SKM-1 (cell line): ENCODE results near the gene SUSD4.

Experiments
- DNase-seq: peaks from one replicate; lab custom pipeline; 2025; ENCODE audit not compliant: unreplicated experiment; lab: John Stamatoyannopoulos, UW

Gene SUSD4

DNA sequence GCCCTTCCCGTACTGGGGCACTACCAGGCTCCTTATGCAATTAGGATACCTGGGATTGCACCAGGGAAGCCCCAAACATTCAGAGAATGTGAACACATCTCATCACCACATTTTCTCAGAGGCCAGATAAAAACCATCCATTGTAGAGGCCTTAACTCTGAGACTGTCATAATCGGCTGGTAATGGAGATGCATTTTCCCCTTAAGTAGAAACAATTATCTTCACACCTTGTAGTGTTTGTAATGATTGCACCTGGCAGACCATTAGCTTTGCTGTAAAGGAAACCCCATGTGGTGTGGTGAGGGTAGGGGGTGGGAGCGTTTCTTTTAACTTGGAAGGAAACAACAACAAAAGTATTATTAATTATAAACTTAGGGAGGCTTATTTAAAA lies 131.0 kb downstream of the SUSD4 start:
- DNase-seq: no peak

DNA sequence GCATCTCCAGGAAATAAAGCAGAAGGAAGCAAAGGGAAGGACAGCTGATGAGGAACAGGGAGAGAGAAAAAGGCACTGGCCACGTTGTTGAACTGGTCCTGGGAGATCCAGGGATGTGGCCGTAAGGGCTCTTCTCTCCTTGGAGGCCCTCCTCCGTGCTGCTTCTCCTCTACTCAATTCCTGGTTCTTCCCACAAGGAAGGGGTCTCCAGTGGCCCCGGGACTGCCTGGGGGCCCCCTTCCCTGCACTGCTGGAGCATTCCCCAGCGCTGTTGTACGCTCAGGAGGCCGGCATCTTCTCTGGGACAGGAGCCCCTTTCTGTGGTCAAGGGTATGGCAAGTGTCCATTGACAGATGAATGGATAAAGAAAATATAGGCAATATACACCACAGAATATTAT lies 132.4 kb downstream of the SUSD4 start:
- DNase-seq: no peak

DNA sequence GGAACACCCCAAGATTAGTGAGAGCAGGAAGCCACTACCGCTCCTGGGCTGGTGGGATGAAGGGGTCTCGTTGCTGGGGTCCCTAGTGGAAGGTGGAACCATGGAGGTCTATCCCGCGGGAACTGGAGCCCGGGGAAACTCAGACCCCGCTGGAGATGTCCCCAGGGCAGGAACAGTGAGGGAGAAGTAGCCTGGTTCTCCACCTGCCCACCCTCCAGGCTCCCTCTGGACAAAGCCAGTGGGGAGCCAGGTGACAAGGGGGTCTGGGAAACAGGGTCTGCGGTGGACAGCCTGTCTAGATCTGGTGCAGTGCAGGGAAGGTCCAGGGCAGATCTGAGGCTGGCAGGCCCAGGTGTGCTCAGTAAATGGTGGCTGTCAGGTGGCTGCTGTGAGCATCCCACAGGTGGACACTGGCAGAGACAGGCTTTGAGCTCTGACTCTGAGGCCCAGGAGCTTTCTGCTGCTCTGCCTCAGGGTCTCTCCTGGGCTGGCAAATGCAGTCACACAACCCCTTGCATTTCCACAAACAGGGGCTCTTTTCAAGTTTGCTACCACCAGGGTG lies 132.9 kb downstream of the SUSD4 start:
- no peak for DNase-seq

DNA sequence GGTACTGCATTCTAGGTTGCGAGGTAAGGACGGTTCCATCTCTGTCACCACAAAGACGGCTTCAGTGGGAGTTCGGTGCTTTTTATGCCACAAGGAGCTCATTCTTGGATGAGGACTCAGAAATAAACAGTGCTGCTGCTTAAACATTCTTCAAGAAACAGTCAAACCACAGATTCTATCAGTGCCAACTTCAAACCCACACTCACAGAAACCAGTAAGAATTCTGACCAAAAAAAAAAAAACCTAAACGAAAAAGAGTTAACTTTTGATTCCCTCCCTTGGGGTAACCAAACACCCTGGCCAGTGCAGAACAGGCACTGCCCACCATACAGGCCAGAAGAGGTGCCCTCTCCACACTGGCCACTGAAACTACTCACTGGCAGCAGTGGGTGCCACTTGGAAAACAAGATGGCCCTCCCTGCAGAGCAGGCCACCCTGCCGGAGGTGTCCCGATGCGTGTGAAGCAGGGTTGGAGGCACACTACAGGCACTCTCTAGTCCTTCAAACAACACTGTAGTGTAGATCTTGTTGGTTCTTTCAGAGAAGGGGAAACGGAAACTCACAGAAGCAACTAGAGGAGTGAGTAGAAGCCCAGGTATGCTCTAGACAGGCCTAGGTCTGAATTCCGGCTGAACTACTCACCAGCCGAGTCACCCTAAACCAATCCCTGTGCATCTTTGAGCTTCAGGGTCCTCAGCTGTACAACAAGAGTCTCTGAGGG lies 133.7 kb downstream of the SUSD4 start:
- no peak for DNase-seq

DNA sequence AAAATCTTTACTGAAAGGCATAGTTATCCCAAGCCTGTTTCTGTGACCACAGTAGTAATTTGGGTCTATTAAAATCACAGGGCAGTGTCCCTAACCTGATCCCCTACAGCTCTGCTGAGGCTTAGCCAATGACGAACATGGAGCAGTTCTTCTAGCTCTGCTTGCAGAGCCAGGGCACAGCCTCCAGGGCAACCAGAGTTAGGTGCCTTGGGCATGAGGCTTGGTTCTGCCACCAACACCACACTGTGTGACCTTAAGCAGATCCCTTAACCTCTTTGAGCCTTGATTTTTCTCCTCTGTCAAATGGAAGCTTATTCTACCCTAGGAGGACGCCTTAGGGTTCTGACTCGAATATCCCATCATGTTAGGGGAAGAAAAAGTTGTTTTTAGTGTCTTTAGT lies 134.2 kb downstream of the SUSD4 start:
- DNase-seq: no peak

DNA sequence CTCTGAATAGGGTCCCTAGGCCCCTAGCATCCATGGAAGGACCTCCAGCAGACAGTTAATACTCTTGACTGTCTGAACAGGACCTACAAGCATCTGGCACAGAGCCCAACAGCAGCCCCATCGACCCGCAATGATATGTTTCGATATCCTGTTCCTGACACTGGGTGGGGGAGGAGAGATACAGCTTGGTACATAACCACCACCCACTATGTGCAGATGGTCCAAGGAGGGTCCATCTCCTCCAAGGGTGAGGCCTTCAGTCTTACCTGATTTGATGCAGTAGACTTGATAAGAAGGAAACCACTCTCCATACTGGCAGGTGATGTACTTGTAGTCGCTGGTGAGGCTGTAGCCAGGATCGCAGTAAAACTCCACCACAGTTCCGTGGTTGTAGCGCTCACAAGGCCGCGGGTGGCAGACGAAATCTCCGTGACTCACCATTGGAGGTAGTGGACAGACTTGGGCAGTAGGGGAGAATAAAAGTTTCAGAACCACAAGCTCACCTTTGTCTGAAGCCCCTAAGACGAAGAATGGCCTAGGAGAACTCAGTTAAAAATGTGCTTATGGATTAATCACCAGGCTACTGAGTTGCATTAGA lies 134.9 kb downstream of the SUSD4 start:
- no peak for DNase-seq

DNA sequence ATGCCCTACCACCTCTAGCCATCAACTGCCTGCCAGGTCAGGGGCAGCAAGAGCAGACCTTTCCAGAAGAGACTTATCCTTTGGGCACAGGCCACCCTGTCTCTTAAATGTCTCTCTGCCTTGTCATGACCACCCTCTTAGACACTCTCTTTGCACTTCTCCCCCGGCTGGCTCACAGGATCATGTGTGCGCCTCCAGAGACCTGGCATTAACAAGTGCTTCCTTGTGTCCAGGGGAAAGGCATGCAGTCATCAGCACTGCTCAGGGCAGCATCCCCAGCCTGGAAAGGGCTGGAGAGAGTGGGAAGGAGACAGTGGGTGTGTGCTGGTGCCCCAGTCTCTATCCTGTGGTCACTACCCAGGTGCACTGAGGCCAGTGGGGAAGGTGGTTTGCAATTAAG lies 135.8 kb downstream of the SUSD4 start:
- DNase-seq: no peak

DNA sequence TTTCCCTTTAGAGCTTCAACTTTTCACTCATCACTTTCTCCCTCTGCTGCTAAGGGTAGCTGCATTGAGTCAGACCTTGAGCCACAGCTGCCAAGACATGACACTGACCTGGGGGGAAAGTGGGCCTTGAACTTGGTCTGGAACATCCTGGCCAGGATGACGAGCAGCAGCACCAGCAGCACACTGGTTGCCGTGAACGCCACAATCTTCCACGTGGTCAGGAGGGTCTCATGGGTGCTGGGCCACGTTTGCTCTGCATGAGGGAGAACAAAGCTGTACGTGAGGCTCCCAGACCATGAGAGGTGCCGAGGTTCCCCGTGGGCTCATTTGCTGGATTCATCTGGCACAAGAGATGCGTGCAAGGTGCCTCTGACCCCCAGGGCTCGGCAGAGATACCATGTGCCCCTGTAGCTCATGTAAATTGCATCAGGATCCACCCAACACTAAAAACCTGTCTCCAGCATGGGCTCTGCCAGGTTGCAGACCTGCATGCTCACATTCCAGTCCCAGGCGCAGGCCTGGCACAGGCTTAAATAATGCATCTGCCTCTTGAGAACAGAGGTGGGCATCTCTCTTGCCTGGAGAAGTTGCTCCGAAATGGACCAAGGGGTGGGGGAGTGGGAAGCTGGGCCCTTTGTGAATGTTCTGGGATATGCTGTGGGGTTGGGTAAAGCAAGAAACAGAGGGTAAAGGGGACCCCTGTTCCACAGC lies 136.3 kb downstream of the SUSD4 start:
- no peak for DNase-seq

DNA sequence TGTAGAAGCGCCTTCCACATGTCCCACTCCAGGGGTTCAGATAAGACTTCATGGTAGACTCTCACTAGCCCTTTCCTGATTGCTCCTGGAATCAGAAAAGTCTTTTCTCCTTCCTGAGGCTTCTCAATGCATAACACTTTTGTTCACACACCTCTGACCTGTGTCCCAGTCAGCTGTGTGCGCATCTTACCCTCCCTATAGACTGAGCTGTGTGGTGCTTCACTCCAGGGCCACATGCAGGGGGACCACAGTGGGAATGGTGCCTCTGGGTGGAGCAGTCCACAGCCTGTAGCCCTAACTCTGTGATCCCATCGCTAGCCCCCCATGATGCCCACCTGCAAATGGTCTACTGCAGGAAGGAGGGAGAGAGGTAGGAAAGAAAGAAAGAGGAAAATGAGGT lies 136.9 kb downstream of the SUSD4 start:
- no peak for DNase-seq

DNA sequence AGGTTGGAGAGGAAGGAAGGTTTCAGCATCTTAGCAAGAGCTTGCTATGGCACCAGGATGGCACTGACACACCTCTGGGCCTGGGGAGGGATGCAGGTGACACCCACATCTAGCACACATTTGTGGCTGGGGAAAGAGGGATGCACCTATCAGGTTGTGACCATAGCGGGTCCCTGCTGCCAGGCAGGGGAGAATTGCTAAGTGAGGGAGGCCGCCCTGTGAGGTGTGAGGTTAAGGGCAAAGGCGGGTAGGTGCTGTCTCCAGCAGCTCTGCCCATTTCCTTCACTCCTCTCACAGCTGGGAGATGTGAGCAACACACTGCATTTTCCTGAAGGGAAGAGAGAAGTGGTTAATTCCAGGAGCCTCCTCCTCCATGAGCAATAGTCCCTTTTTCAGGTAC lies 137.7 kb downstream of the SUSD4 start:
- no peak for DNase-seq

DNA sequence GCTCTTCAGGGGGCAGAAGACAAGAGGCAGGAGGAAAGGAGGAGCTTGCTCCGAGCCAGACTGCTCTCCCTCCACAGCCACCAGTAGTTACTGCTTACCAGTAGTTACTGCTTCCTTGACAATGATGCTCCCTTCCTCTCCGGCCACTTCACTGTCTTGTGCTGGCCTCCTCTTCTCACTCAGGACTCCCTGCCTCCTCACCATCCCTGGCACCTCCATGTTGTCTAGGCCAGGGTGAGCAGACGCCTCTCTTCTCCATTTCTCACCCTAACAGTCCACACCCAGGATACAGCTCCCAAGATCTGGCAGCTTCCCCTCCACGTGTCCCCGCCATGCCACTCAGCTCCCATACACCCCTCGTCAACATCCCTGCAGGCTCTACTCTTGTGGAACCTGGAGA lies 138.5 kb downstream of the SUSD4 start:
- DNase-seq: no peak

DNA sequence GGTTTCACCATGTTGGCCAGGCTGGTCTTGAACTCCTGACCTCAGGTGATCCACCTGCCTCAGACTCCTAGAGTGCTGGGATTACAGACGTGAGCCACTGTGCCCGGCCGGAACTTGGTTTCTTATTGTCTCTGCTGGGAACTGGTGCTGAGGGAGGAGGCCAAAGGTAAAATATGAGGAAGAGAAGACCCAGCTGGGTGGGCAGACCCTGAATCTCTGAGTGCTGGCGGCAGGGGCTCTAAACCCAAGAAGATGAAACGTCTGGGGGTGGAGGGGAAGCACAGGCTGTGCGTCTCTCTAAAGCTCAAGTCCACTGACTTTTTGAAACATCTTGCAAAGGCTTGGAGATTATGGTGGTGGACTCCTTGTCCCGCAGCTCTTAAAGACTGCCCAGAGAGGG lies 138.9 kb downstream of the SUSD4 start:
- DNase-seq: no peak

DNA sequence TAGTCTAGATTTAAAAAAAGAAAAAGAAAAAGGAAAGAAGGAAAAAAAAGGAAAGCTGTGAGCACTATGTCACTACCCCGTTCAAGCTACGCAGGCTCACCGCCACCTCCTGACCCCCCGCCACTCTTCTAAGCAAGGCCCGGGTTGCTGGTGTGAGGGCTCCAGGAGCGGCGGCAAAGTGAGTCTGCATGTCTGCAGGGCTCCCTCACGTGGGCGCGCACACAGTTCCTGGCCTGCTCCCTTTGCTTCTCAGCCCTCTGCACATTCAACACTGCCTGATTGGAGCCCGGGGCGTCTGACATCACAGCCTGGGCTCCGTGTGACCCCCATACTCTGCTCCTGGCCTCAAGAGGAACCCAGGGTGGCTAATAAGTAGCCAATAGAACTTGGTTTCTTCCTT lies 139.5 kb downstream of the SUSD4 start:
- DNase-seq: no peak

DNA sequence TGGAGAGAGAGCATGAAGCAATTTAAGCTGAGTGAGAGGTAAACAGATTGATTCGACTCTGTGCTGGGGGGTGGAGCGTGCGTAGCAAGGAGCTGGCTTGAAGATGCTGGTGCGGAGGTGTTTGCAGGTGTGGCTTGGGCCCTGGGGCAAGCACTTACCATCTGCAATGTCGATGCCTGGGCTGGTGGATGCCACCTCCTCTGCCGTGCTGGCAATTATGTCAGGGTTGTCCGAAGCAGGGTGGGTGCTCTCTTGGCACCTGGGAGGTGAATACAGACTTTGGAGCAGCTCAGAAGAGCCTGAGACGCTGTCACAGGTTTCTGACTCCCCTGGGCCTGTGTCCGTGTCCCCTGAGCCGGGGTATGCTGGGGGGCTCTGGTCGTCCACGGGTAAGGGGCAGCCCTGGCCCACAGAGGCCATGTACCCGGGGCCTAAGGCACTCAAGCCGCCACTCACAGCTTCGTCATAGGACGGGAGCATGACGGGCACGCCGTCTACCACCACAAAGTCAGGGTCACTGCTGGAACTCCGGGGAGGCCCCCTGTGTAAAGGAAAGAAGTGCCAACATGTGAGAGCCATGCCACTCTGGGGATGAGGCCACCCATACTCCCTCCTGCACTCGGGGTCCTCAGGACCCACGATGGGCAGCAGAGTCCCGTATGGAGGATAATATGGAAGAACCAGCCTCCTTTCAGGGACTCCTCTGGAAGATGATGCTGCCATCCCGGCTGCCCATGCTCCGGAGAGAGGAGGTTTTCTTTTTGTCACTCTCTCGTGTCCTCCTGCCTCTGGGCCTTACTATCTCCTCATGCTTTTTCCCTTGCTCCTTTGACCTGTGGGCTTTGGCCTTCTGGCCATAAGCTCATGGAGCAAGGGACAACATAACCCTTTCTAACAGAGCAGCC lies 140.6 kb downstream of the SUSD4 start:
- no peak for DNase-seq

DNA sequence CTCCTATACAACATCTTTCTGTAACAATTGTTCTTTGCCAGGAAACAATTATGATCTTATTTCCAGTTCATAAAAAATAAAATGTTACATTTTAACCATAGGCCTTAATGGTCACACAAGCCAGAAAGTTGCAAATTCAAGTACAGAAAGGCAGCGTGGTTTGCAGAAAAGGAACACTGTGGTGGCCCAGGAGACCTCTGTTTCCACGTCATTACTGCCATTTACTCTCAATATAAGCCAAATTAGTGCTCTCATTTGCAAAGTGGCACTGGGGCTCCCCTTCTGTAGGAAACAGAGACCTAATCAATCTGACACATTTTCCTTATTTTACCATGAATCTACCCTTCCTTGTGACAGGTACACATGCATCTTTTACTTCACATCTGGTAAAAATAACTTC lies 141.6 kb downstream of the SUSD4 start:
- DNase-seq: no peak

DNA sequence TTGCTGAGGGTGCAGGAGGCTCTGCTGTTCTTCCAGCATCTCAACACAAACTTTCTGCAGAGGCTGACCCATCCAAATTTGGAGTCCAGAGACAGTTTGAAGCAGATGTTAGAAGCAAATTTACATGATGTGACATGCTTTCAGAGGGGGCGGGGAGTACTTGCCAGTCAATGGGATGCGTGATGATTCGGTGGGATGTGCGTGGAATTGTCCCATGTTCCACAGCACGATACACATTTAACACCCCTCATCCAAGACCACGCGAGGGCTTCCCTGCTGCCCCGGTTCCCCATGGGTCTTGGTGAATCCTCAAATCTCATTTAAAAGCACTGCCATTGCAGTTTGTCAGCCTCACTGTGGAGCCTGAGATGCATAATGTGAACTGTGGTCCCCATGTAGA lies 142.3 kb downstream of the SUSD4 start:
- no peak for DNase-seq

DNA sequence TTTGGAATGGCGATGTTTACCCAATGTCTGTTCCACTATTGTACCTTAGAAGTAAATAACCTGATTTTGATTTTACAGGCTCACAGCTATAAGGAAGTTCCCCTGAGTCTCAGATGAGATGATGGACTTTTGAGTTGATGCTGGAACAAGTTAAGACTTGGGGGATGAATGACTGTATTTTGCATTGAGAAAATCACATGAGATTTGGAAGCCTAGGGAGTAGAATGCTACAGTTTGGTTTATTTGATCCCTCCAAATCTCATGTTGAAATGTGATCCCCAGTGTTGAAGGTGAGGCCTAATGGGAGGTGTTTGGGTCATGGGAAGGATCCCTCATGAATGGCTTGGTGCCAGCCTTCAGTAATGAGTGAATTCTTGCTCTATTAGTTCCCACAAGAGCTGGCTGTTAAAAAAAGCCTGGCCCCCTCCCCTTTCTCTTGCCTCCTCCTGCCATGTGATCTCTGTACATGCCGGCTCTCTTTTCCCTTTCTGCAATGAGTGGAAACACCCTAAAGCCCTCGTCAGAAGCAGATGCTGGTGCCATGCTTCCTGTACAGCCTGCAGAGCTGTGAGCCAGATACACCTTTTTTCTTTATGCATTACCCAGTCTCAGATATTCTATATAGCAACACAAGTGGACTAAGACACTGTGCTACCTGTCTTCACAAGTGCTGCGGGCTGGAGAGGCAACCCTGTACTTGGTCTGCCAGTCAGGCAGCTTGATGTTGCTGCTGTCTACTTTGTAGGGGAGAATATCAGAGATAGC lies 143.9 kb downstream of the SUSD4 start:
- DNase-seq: no peak

DNA sequence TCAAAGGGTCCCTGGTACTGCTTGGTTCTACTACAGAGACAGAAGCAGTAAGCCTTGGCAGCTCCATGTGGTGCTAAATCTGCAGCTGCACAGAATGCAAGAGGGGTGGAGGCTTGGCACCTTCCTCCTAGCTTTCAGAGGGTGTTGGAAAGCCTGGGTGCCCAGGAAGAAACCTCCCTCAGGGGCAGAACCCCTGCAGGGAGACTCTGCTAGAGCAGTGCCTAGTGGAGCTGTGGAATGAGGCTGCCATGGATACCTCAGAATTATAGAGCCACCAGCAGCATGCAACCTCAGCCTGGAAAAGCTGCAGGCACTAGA lies 144.7 kb downstream of the SUSD4 start:
- no peak for DNase-seq

DNA sequence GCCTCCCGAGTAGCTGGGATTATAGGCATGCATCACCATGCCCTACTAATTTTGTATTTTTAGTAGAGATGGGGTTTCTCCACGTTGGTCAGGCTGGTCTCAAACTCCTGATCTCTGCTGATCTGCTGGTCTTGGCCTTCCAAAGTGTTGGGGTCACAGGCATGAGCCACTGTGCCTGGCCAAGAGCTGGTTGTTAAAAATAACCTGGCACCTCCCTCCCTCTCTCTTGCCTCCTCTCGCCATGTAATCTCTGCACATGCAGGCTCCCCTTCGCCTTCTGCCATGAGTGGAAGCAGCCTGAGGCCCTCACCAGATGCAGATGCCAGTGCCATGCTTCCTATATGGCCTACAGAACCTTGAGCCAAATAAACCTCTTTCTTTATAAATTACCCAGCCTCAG lies 146.2 kb downstream of the SUSD4 start:
- no peak for DNase-seq

DNA sequence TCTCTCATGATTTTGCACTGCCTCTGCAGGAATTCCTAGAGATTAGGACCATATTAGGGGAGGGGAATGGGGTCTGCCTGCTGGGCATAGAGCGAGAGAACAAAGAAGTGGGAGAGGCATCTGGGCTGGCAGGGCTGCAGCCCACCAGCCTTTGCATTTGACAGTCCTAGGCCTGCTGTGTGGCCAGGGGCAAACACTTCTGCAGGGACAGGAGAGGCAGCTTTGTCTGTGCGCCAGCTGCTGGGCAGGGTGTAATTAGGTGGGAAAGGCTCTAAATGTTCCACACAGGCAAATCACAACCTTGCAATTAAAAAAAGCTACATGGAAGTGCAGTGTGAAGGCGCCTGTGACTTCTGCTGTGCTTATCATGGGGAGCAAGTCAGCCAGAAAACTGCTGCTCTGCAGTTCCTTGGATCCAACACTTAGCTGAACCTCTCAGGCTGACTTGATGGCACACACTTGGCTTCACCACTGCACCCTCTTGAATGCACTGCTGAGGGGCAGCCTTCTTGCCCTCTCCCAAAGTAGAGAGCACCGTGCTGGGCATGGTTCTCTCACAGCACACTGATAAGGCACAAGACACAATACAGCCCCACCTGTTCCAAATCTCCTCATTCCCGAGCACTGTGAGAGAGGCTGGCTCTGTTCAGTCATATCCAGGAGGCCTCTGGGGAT lies 147.3 kb downstream of the SUSD4 start:
- no peak for DNase-seq
